Kidney (tissue), 14 donors: Measurements from ENCODE around the gene PGC. TPM values are rescaled to one million over a fixed set of nuclear protein-coding genes. Genes with fewer than 3 reads are reported as not detected.

ENCODE experiments used
- DNase-seq, 5 donors: peaks; one replicate each; pipeline ENCODE4 v3.0.0-alpha.2; 2013 to 2020
- FAIRE-seq: peaks from 2 replicates; lab custom pipeline; 2012; peaks lifted over from hg19 to GRCh38; lab: Jason Lieb, UNC
- H3K27ac ChIP-seq, 2 donors: one replicate each; pipeline ENCODE4 v1.7.0; 2013; ENCODE audit warnings: low read depth in 2 of 2, low read length in 2 of 2, inconsistent platforms in 1 of 2
- H3K27me3 ChIP-seq: one replicate; pipeline ENCODE4 v1.7.1; 2013; ENCODE audit warnings: low read length, inconsistent platforms; ENCODE audit not compliant: control insufficient read depth, insufficient read depth
- H3K36me3 ChIP-seq, 3 donors: one replicate each; pipeline versions ENCODE4 v1.7.0 to v1.7.1; 2013; ENCODE audit warnings: low read length in 3 of 3, control low read depth in 1 of 3, inconsistent platforms in 1 of 3; ENCODE audit not compliant: insufficient read depth in 3 of 3, control insufficient read depth in 2 of 3
- H3K4me1 ChIP-seq, 3 donors: one replicate each; pipeline versions ENCODE4 v1.7.0 to v1.7.1; 2013; ENCODE audit warnings: low read length in 3 of 3, inconsistent platforms in 1 of 3, low read depth in 1 of 3; ENCODE audit not compliant: control insufficient read depth in 2 of 3, insufficient read depth in 2 of 3
- H3K4me3 ChIP-seq, 3 donors: one replicate each; pipeline versions ENCODE4 v1.7.0 to v1.8.1; 2013; ENCODE audit warnings: low read length in 3 of 3, control low read depth in 1 of 3, inconsistent platforms in 1 of 3
- H3K9ac ChIP-seq, 3 donors: one replicate each; pipeline versions ENCODE4 v1.7.0 to v1.7.1; 2013; ENCODE audit warnings: low read length in 3 of 3, control low read depth in 1 of 3, inconsistent platforms in 1 of 3
- H3K9me3 ChIP-seq, 3 donors: one replicate each; pipeline versions ENCODE4 v1.7.0 to v1.7.1; 2013; ENCODE audit warnings: low read length in 3 of 3, control low read depth in 1 of 3, inconsistent platforms in 1 of 3; ENCODE audit not compliant: control insufficient read depth in 2 of 3, insufficient read depth in 1 of 3
- CTCF ChIP-seq: IDR thresholded peaks from 3 replicates; pipeline ENCODE4 v1.5.1; 2012; ENCODE audit warnings: mild to moderate bottlenecking, moderate library complexity, borderline replicate concordance; ENCODE audit not compliant: insufficient read depth; ENCODE audit errors: extremely low read depth
- intact Hi-C: fragments of 100-400 bp; cut with DNase I; formaldehyde crosslinking; loops from one replicate; pipeline ENCODE4 v1.11.1; 2022
- polyA plus RNA-seq: library from polyadenylated mRNA; stranded (reverse); fragments of 350-450 nt; fragmentation: Illumina TruSeq; extraction: RNeasy Lipid Tissue Mini Kit (QIAGEN cat#74804); gene quantifications from one replicate; pipeline ENCODE4 v1.2.3, GENCODE V29; 2014; ENCODE audit warnings: low read depth, low replicate concordance; ENCODE audit not compliant: insufficient read depth
- total RNA-seq: library from RNA; stranded (reverse); fragmentation: NEBNext Ultra II Directional; extraction: Animal tissue kit (Norgen Biotek cat#: 25700); gene quantifications from one replicate; pipeline ENCODE4 v1.2.1, GENCODE V29; 2021
- donor health status: control.
- donor health status: control.
- donor health status: control.
- donor health status: control.
- donor health status: control.
- donor health status: DM: yes; HTN: yes; CAD: no.
- donor health status: Normal renal cell carcinoma (clear cell type).

Gene PGC
- total and polyA plus RNA-seq, 2 donors from 2014 or later: 0.39 TPM; not detected in 1

- DNase-seq: peak in 1 of 5 donors; percentile 35
- no peaks in the 10 kb centered on the region for H3K9me3 ChIP-seq
- H3K9ac ChIP-seq: peak overlapping the region in 1 of 3 donors; percentile 56
- H3K27me3 ChIP-seq: no peaks in the 10 kb centered on the region
- intact Hi-C loops: no loop called here
- no peak for TF ChIP-seq CTCF
- peaks cover 0 to 19% (median 3%) of the 10 kb centered on the region in 3 donors for H3K4me1 ChIP-seq
- peak overlapping the region; percentile 67 to 86 for H3K27ac ChIP-seq
- peaks cover 0 to 19% (median 11%) of the 10 kb centered on the region in 3 donors for H3K36me3 ChIP-seq
- H3K4me3 ChIP-seq: no peak overlapping the region
- FAIRE-seq: no peak
Measured at GRCh38 chr6:41687501-41688175, 59.6 kb downstream of the PGC start.

Other genes with a start within 250 kb of the PGC start
- gene FOXP4, start 201.0 kb downstream of the PGC start, total RNA-seq: 33.2 TPM
- gene FOXP4, start 201.0 kb downstream of the PGC start, polyA plus RNA-seq: 14.0 TPM
- gene MDFI, start 108.9 kb downstream of the PGC start, total RNA-seq: 16.9 TPM
- 2.3 TPM for gene MDFI, start 108.9 kb downstream of the PGC start, polyA plus RNA-seq
- gene TFEB, start 11.8 kb downstream of the PGC start, total RNA-seq: 50.7 TPM
- gene TFEB, start 11.8 kb downstream of the PGC start, polyA plus RNA-seq: 51.0 TPM
- 7.0 TPM for gene FRS3, start 32.5 kb upstream of the PGC start, total RNA-seq
- 5.3 TPM for gene FRS3, start 32.5 kb upstream of the PGC start, polyA plus RNA-seq
- 6.5 TPM for gene PRICKLE4, start 33.4 kb upstream of the PGC start, total RNA-seq
- 1.4 TPM for gene PRICKLE4, start 33.4 kb upstream of the PGC start, polyA plus RNA-seq
- 150 TPM for gene TOMM6, start 40.3 kb upstream of the PGC start, total RNA-seq
- gene TOMM6, start 40.3 kb upstream of the PGC start, polyA plus RNA-seq: 479 TPM
- 3.4 TPM for gene USP49, start 148.0 kb upstream of the PGC start, total RNA-seq
- 1.1 TPM for gene USP49, start 148.0 kb upstream of the PGC start, polyA plus RNA-seq
- 22.0 TPM for gene MED20, start 173.7 kb upstream of the PGC start, total RNA-seq
- gene MED20, start 173.7 kb upstream of the PGC start, polyA plus RNA-seq: 15.1 TPM
- gene BYSL, start 174.1 kb upstream of the PGC start, total RNA-seq: 14.3 TPM
- gene BYSL, start 174.1 kb upstream of the PGC start, polyA plus RNA-seq: 10.1 TPM
- gene CCND3, start 194.4 kb upstream of the PGC start, total RNA-seq: 139 TPM
- gene CCND3, start 194.4 kb upstream of the PGC start, polyA plus RNA-seq: 42.1 TPM